Left lobe of liver (tissue), 2 donors: ENCODE results near the gene GNG3. TPM values are rescaled to one million over a fixed set of nuclear protein-coding genes. Genes with fewer than 3 reads are reported as not detected.
"Not testable (repeated sequence)": the region's sequence is repeated elsewhere in the genome, so short reads cannot be mapped to it uniquely, and the experiment has no call there.

Source experiments
- ATAC-seq: fragments of 200-7000 bp; cut with Tn5 transposase; one replicate; pipeline ENCODE4 v1.9.1; 2020; ENCODE audit warnings: mild to moderate bottlenecking, moderate library complexity
- DNase-seq: peaks from one replicate; pipeline ENCODE4 v3.0.0-alpha.2; 2020; ENCODE audit warnings: low spot score
- total RNA-seq: library from RNA; stranded (reverse); gene quantifications from one replicate; pipeline ENCODE4 v1.2.1, GENCODE V29; 2021
- donor health status: DM: no; HTN: no; CAD: no; lungs with moderate emphysema.
- donor health status: DM: no; HTN: yes; CAD: no.

The GNG3 gene
- total RNA-seq, 1 donor from 2014 or later = 0.20 TPM

GRCh38 chr11:62687508-62688396, 19.7 kb upstream of the GNG3 start:
- ATAC-seq = peak; percentile 52
- DNase-seq = no peak

DNA sequence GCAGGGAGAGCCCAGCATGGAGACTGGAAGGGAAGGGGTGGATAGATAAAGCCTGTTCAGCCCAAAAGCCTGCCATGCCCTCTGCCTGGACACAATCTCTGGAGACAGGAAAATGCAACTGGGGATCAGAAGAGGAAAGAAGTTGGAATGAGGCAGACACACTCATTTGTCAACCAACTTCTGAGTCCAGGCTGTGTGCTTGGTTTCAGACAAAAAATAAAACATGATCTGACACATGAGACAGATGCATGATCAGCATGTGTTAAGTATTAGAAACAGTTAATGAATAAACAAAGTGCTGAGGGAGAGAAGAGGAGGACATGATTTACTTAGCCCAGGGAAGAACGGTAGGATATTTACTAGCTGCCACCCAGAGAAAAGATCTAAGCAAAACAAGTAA, 19.0 kb upstream of the GNG3 start:
- ATAC-seq = peak; percentile 25
- DNase-seq = no peak

- DNase-seq (no peak), ATAC-seq (no peak)
Measured at GRCh38 chr11:62689421-62690183, 17.9 kb upstream of the GNG3 start, which contains the start of gene LRRN4CL. Gene LRRN4CL (minus strand): TSS chr11:62689530. CDS start chr11:62688508, 1,022 bp downstream.

DNA sequence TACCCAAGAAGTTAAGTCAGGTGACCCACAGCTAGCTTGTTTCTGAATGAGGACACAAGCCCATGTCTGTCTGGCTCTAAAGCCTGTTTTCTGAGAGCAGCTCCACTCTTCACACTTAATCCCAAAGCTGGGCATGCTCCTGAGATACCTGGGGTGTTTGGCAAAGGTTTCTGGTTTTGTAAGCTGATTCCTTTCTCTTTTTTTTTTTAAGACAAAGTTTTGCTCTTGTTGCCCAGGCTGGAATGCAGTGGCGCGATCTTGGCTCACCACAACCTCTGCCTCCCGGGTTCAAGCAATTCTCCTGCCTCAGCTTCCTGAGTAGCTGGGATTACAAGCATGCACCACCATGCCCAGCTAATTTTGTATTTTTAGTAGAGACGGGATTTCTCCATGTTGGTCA, 13.9 kb upstream of the GNG3 start:
- not testable (repeated sequence) for DNase-seq, ATAC-seq

GRCh38 chr11:62694455-62695167, 12.9 kb upstream of the GNG3 start:
- ATAC-seq = peak; percentile 97
- DNase-seq = peak; percentile 74

DNA sequence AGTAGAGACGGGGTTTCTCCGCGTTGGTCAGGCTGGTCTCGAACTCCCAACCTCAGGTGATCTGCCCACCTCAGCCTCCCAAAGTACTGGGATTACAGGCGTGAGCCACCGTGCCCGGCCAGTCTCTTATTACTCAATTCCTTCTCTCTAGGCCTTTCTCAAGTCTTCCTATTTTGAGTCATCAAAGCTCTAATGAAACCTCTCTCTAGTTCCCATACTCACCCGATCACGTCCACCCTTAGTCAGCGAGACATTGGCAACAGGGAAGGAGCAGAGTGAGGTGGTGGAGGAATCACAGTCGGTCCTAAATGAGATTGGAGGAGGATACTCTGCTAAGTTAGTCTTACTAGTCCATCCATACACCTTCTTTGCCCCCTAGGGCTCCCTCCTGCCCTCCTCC, 5.2 kb upstream of the GNG3 start:
- DNase-seq (no peak), ATAC-seq (no peak)

GRCh38 chr11:62703921-62704320, 3.6 kb upstream of the GNG3 start:
- not testable (repeated sequence) for DNase-seq

DNA sequence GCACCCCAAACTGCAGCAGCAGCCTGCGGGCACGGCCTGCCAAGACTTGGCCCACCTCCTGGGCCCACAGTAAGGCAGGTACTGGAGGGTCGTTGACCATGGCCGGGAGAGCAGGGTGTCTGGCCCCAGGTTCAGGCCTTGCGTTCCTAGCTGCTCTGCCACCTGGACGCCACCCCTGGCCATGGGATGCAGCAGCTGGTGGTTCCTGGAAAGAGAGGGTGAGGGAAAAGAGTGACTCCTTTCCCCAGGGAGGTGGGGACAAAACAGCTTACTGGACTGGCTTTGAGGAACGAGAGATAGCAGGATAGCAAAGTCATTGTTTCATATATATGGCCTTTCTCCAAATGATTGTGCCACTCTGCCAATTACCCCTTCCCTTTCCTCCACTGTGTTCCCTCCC, 2.1 kb upstream of the GNG3 start:
- ATAC-seq (no peak), DNase-seq (no peak)

More at GRCh38 chr11:62703921-62704320, 3.6 kb upstream of the GNG3 start:
- ATAC-seq = not testable (repeated sequence)

- ATAC-seq (peak; percentile 84), DNase-seq (peak; percentile 96)
Measured at GRCh38 chr11:62705880-62706849, 1.3 kb upstream of the GNG3 start.

GRCh38 chr11:62706850-62707247, 627 bp upstream of the GNG3 start:
- DNase-seq (no peak), ATAC-seq (no peak)

DNA sequence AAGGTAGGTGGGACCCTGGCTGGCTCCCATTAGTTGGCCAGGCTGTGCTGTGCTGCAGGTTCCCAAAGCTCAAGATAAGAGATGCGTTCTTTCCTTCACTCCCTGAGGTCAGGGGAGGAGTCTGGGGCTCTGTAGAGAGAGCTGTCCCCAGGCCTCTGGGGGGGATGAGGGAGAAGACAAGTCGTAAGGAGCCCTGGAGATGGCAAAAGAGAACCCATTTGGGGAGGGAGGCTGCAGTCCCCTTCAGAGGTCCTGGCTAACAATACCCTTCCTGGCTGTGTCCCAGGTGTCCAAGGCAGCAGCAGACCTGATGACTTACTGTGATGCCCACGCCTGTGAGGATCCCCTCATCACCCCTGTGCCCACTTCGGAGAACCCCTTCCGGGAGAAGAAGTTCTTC, 916 bp downstream of the GNG3 start:
- DNase-seq (no peak), ATAC-seq (no peak)

GRCh38 chr11:62708793-62709192, 1.3 kb downstream of the GNG3 start:
- ATAC-seq = no peak
- DNase-seq = peak; percentile 55

GRCh38 chr11:62709247-62710000, 1.9 kb downstream of the GNG3 start:
- ATAC-seq = peak; percentile 75

DNA sequence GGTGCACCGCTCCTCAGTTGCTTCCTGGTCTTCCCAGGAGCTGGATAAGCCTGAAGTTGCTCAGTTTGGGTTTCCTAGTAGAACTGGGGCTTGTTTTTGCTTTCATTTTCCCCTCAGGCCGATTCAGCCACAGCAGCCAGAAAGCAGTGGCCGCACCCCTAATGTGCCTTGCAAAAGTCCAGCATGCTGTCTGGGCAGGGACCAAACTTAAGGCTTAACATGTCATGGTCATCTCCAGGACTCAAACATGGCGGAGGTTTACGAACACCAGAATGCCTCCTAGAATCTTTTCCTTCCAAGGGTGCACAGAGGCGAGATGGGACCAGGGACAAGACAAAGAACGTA, 2.5 kb downstream of the GNG3 start:
- ATAC-seq = peak; percentile 7
- no peak for DNase-seq

More at GRCh38 chr11:62709247-62710000, 1.9 kb downstream of the GNG3 start:
- DNase-seq = peak; percentile 97

- DNase-seq (no peak), ATAC-seq (no peak)
Measured at GRCh38 chr11:62712276-62712812, 4.9 kb downstream of the GNG3 start.

GRCh38 chr11:62712861-62713260, 5.4 kb downstream of the GNG3 start:
- ATAC-seq (no peak), DNase-seq (no peak)

GRCh38 chr11:62713343-62713742, 5.9 kb downstream of the GNG3 start:
- peak; percentile 69 for ATAC-seq
- DNase-seq = peak; percentile 85

- no peak for DNase-seq
- no peak for ATAC-seq
Measured at GRCh38 chr11:62715150-62716130, 8.0 kb downstream of the GNG3 start.
